ENCODE results near the gene SUN2. TPM values are rescaled to one million over a fixed set of nuclear protein-coding genes. Genes with fewer than 3 reads are reported as not detected.

SUN2 gene
- total and polyA plus RNA-seq, 2 of the 4 experiments (the other 2 are of a cell fraction) = 27.8 to 50.0 TPM

GRCh38 chr22:38759005-38759404 is 3.2 kb upstream of the SUN2 start:
- Histone ChIP-seq H3K79me1 (ENCODE audit: low read depth in 1 of 2, low read length in 2 of 2) (peaks cover 4 to 27% of the 10 kb centered on the region in 2 experiments), H3K4me3 (ENCODE audit: insufficient read depth, low read depth, low read length) (no peak overlapping the region), H3K9me1 (ENCODE audit: insufficient read depth, low read length) (peaks cover 19% of the 10 kb centered on the region), H3K4ac (ENCODE audit: low read depth, low read length) (no peak overlapping the region), H2AK9ac (replicated peaks; ENCODE audit: low read depth, low read length, poor library complexity) (no peak overlapping the region), H3K27me3 (ENCODE audit: control insufficient read depth, insufficient read depth, low read length) (no peaks in the 10 kb centered on the region), H2BK20ac (ENCODE audit: low read depth, low read length) (no peak overlapping the region), H3K4me2 (ENCODE audit: low read depth, low read length) (no peak overlapping the region), H3K9me3 (ENCODE audit: control insufficient read depth, insufficient read depth, low read length) (no peaks in the 10 kb centered on the region), H3K36me3 (ENCODE audit: control insufficient read depth, insufficient read depth, low read length) (no peaks in the 10 kb centered on the region), H3K4me1 (ENCODE audit: control insufficient read depth, insufficient read depth, low read length) (peaks cover 10% of the 10 kb centered on the region), H4K8ac (ENCODE audit: low read depth in 2 of 2, low read length in 2 of 2) (no peak overlapping the region), H3K14ac (replicated peaks; ENCODE audit: low read depth, low read length) (no peak overlapping the region), H2BK120ac (ENCODE audit: low read depth, low read length) (no peak overlapping the region), H4K91ac (ENCODE audit: insufficient read depth, low read depth, low read length) (no peak overlapping the region), H2BK5ac (ENCODE audit: low read depth, low read length, poor library complexity, severe bottlenecking) (no peak overlapping the region), H4K5ac (ENCODE audit: low read depth, low read length) (no peak overlapping the region), H3K18ac (ENCODE audit: low read depth, low read length) (no peak overlapping the region), H2AFZ (replicated peaks; ENCODE audit: low read length, poor library complexity) (no peak overlapping the region), H4K20me1 (ENCODE audit: insufficient read depth, low read length) (peaks cover 4% of the 10 kb centered on the region; the same call in 1 of the 2 replicates), H3K9ac (ENCODE audit: low read depth, low read length) (no peak overlapping the region), H2AK5ac (ENCODE audit: low read depth, low read length) (no peak overlapping the region), H3K23ac (ENCODE audit: low read depth, low read length) (no peak overlapping the region), H2BK15ac (ENCODE audit: low read depth, low read length) (no peak overlapping the region), H3K56ac (ENCODE audit: extremely low read depth, insufficient read depth, low read length) (no peak overlapping the region), H3K27ac (ENCODE audit: insufficient read depth, low read length) (no peak overlapping the region)
- TF ChIP-seq, protein P1, sequence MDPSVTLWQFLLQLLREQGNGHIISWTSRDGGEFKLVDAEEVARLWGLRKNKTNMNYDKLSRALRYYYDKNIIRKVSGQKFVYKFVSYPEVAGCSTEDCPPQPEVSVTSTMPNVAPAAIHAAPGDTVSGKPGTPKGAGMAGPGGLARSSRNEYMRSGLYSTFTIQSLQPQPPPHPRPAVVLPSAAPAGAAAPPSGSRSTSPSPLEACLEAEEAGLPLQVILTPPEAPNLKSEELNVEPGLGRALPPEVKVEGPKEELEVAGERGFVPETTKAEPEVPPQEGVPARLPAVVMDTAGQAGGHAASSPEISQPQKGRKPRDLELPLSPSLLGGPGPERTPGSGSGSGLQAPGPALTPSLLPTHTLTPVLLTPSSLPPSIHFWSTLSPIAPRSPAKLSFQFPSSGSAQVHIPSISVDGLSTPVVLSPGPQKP (IDR thresholded peaks at IDR 0.05; ENCODE audit: borderline replicate concordance, low read depth, low read length) = no peak
- no peak for TF ChIP-seq POLR2A (IDR thresholded peaks at IDR 0.05; ENCODE audit: low read depth, low read length)
- no peak for TF ChIP-seq NFE2L2 (IDR thresholded peaks at IDR 0.05; ENCODE audit: low read depth, low read length)
- TF ChIP-seq RCOR1 (IDR thresholded peaks at IDR 0.05; ENCODE audit: insufficient replicate concordance, low read length) = no peak
- TF ChIP-seq SMC3 (IDR thresholded peaks at IDR 0.05; ENCODE audit: low read depth, low read length) = no peak
- no peak for TF ChIP-seq RAD21 (IDR thresholded peaks at IDR 0.05; ENCODE audit: low read length)
- no peak for TF ChIP-seq CEBPB (IDR thresholded peaks at IDR 0.05; ENCODE audit: low read depth, low read length)
- TF ChIP-seq RFX5 (IDR thresholded peaks at IDR 0.05; ENCODE audit: low read depth, low read length) = no peak
- no peak for TF ChIP-seq MAFK (IDR thresholded peaks at IDR 0.05; ENCODE audit: low read depth, low read length)
- CTCF ChIA-PET = no interaction called here
- ATAC-seq (ENCODE audit: low read depth) (no peak), DNase-seq (no peak)
- BruUV-seq (replicated peaks) = no TSS peak
- in situ Hi-C loops (cut with MboI; ENCODE audit: low sequenced_read_pairs) (no loop called here), dilution Hi-C loops (cut with HindIII; ENCODE audit: low sequenced_read_pairs, unreplicated experiment) (no loop called here), intact Hi-C loops (cut with micrococcal nuclease) (no loop called here)
- POLR2A ChIA-PET (ENCODE audit: unreplicated experiment) = no interaction called here
- 89% methylated on average over 5 of the region's 7 CpGs; no CpG with 5 or more reads in 1 of the 2 experiments for WGBS, 2 experiments (ENCODE audit: extremely low coverage in 2 of 2, insufficient read length in 1 of 2)
